H1 (cell line): ENCODE data around the gene RTKN. TPM values are rescaled to one million over a fixed set of nuclear protein-coding genes. Genes with fewer than 3 reads are reported as not detected.

Experiments
- CHD2 ChIP-seq: IDR thresholded peaks from 2 replicates; pipeline ENCODE4 v1.6.1; 2012; ENCODE audit warnings: low read length, improper control_type of control experiment
- CHD7 ChIP-seq: fragments of 300-600 bp; sonication (generic); IDR thresholded peaks from 2 replicates; pipeline ENCODE4 v1.7.1; 2012; ENCODE audit warnings: low read length, moderate library complexity, mild to moderate bottlenecking, inconsistent platforms; ENCODE audit not compliant: insufficient replicate concordance
- CREB1 ChIP-seq: IDR thresholded peaks from 2 replicates; pipeline ENCODE4 v1.6.1; 2012; ENCODE audit warnings: inconsistent platforms
- KDM1A ChIP-seq: fragments of 200-600, 300-600 bp; sonication (generic); IDR thresholded peaks from 2 replicates; pipeline ENCODE4 v1.7.1; 2016; ENCODE audit warnings: mild to moderate bottlenecking, low read length, borderline replicate concordance
- MAFK ChIP-seq: IDR thresholded peaks from 2 replicates; pipeline ENCODE4 v1.6.1; 2012; ENCODE audit warnings: low read depth, mild to moderate bottlenecking, improper control_type of control experiment, low read length
- MAX ChIP-seq: IDR thresholded peaks from 2 replicates; pipeline ENCODE4 v1.6.1; 2012; ENCODE audit warnings: inconsistent platforms
- PHF8 ChIP-seq: fragments of 200-600 bp; sonication (generic); conservative IDR thresholded peaks from 2 replicates; pipeline ENCODE4 v1.7.1; 2012; ENCODE audit warnings: low read depth, mild to moderate bottlenecking, inconsistent platforms, low read length, moderate library complexity
- POLR2AphosphoS5 ChIP-seq: IDR thresholded peaks from 2 replicates; pipeline ENCODE4 v1.6.1; 2011; ENCODE audit warnings: low read depth, low read length
- SAP30 ChIP-seq: fragments of 300-600 bp; sonication (generic); IDR thresholded peaks from 2 replicates; pipeline ENCODE4 v1.7.1; 2012; ENCODE audit warnings: low read length, moderate library complexity, mild to moderate bottlenecking, inconsistent platforms; ENCODE audit not compliant: insufficient read depth, insufficient replicate concordance
- SIRT6 ChIP-seq: IDR thresholded peaks from one replicate; pipeline ENCODE4 v1.7.1; 2012; ENCODE audit warnings: low read length, inconsistent platforms
- SIX5 ChIP-seq: IDR thresholded peaks from 2 replicates; pipeline ENCODE4 v1.6.1; 2011; ENCODE audit warnings: mild to moderate bottlenecking, low read depth, low read length
- TCF12 ChIP-seq: IDR thresholded peaks from 2 replicates; pipeline ENCODE4 v1.6.1; 2011; ENCODE audit warnings: low read depth, mild to moderate bottlenecking, low read length
- ZNF274 ChIP-seq: IDR thresholded peaks from 2 replicates; pipeline ENCODE4 v1.7.0; 2012; ENCODE audit warnings: low read length, borderline replicate concordance; ENCODE audit errors: extremely low read depth
- polyA plus RNA-seq, 7 experiments: library from polyadenylated mRNA; depleted of rRNA in 3 of 7; stranded (reverse) in 5 of 7; unstranded in 2 of 7; fragments of >200 nt in 5 of 7; fragments of 200-250 nt in 2 of 7; gene quantifications; 1 replicate in 5 of 7; 2 replicates in 1 of 7; 4 replicates in 1 of 7; pipeline versions ENCODE4 v1.2.1 to v1.2.3, GENCODE V29; 2011 to 2013; ENCODE audit warnings: missing spikeins in 2 of 7, mixed read lengths in 2 of 7
- total RNA-seq: library from RNA; stranded (reverse); fragmentation: NEBNext Ultra II Directional; extraction: Animal tissue kit (Norgen Biotek cat#: 25700); gene quantifications from 2 replicates; pipeline ENCODE4 v1.2.1, GENCODE V29; 2021

The RTKN gene
- total and polyA plus RNA-seq, 2 of the 8 experiments (the other 6 are each of a cell fraction or from before 2014, with no cell fraction given), result 40.2 to 54.1 TPM

- TF ChIP-seq CHD7, result no peak
- TF ChIP-seq SIX5, result no peak
- TF ChIP-seq MAFK, result no peak
- no peak for TF ChIP-seq CHD2
- TF ChIP-seq POLR2AphosphoS5, result no peak
- no peak for TF ChIP-seq TCF12
- no peak for TF ChIP-seq CREB1
- no peak for TF ChIP-seq ZNF274
- no peak for TF ChIP-seq KDM1A
- TF ChIP-seq PHF8, result no peak
- TF ChIP-seq MAX, result no peak
- TF ChIP-seq SIRT6, result no peak
- no peak for TF ChIP-seq SAP30
These were observed 7.0 kb upstream of the RTKN start (continued) for GRCh38 chr2:74448771-74449170.
